Germinal center (tissue), 1 donor: ENCODE measurements around the gene SMAD4.
"Not testable (repeated sequence)": the region's sequence is repeated elsewhere in the genome, so short reads cannot be mapped to it uniquely, and the experiment has no call there.

ENCODE experiments used
- DNase-seq: peaks from one replicate; pipeline ENCODE4 v3.0.0; 2012; ENCODE audit warnings: mixed read lengths, low spot score

SMAD4 gene

GRCh38 chr18:51111633-51112355, 81.8 kb downstream of the SMAD4 start:
- DNase-seq, result not testable (repeated sequence)

GRCh38 chr18:51116996-51117395, 87.0 kb downstream of the SMAD4 start:
- DNase-seq, result not testable (repeated sequence)

GRCh38 chr18:51119561-51119960, 89.5 kb downstream of the SMAD4 start:
- DNase-seq, result not testable (repeated sequence)

- not testable (repeated sequence) for DNase-seq
These were observed 90.0 kb downstream of the SMAD4 start for GRCh38 chr18:51119976-51120375.

GRCh38 chr18:51120809-51121596, 91.0 kb downstream of the SMAD4 start:
- no peak for DNase-seq

- no peak for DNase-seq
These were observed 91.5 kb downstream of the SMAD4 start for GRCh38 chr18:51121597-51121857.

- DNase-seq, result no peak
These were observed 92.4 kb downstream of the SMAD4 start for GRCh38 chr18:51122266-51123045.

GRCh38 chr18:51123046-51123395, 93.0 kb downstream of the SMAD4 start:
- no peak for DNase-seq

- DNase-seq, result no peak
These were observed 93.5 kb downstream of the SMAD4 start for GRCh38 chr18:51123481-51123880.

- DNase-seq, result no peak
These were observed 94.0 kb downstream of the SMAD4 start for GRCh38 chr18:51123936-51124486.

- no peak for DNase-seq
These were observed 96.0 kb downstream of the SMAD4 start for GRCh38 chr18:51125976-51126375.

GRCh38 chr18:51127664-51128063, 97.7 kb downstream of the SMAD4 start:
- DNase-seq, result no peak

GRCh38 chr18:51128533-51128932, 98.5 kb downstream of the SMAD4 start:
- no peak for DNase-seq

- no peak for DNase-seq
These were observed 102.4 kb downstream of the SMAD4 start for GRCh38 chr18:51132256-51132935.

- no peak for DNase-seq
These were observed 103.7 kb downstream of the SMAD4 start for GRCh38 chr18:51133580-51134160.
